HG03432 (cell line): ENCODE measurements around the gene CCDC201.

Experiments
- ATAC-seq: cut with Tn5 transposase; IDR thresholded peaks from one replicate; pipeline ENCODE4 v1.9.1; 2021; ENCODE audit warnings: mild to moderate bottlenecking, moderate library complexity; ENCODE audit not compliant: unreplicated experiment

CCDC201 gene

GRCh38 chr7:45893374-45893995, 20.6 kb upstream of the CCDC201 start:
- ATAC-seq, result no peak

DNA sequence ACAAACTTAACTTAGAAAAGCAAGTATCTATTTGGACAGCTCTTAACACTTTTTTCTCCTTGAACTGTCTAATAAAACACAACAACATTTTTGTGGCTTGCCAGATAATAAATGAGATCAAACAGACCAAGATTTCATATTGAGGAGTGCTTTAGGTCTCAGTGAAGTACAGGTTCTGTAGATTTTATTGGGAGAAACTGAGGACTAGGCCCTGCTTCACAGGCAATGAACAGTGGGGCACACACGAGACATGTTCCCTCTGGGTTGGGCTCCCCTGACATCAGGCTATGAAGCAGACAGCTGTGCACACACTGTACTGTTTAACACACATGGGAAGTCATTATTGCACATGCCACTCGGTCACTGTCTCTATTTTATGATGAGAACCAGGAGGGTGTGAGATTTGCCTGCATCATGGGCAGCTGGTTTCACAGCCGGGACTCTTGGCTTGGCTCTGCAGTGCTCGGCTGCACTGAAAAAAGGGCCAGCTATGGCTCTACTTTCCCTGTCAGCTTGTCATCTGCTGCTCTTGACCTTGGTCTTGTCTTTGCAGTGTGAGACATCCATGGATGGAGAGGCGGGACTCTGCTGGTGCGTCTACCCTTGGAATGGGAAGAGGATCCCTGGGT, 19.6 kb upstream of the CCDC201 start:
- no peak for ATAC-seq

DNA sequence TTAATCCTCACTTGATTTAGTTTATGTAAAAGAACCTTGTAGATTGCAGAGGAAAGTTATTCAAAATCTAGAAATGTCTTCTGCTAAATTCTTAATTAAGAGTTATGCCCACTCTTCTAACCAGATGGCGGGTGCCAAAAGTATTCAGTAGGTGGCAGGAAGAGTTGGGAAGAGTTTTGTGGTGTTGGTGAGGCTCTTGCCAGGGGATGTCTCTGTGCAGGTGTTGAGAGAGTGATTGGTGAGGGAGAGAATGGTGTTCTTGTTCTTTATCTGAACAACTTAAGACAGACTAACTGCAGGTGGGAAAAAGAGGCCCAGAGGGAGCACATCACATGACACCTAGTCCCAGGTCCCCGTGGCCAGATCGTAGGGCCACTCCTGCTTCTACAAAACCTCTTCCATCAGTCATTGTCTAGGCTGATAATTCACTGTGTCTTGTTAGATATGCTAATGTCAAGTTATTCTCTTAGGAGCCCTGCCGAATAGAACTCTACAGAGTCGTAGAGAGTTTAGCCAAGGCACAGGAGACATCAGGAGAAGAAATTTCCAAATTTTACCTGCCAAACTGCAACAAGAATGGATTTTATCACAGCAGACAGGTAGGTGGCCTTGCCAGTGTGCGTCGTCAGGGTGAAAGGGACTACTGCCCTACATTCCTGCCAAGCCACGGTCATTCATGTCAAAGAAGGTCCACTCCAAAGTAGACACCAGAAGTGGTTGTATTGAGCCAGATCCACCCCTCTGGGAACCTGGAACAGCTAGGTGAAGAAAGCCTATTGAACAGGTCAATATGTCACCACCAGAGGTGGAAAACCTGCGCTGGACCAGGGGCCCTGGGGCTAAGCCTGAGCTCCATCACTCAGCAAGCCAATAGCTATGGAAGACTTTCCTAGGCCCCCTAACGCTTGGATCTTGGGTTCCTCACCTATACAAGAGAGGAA, 18.9 kb upstream of the CCDC201 start:
- no peak for ATAC-seq

GRCh38 chr7:45890902-45891461, 18.1 kb upstream of the CCDC201 start:
- no peak for ATAC-seq

DNA sequence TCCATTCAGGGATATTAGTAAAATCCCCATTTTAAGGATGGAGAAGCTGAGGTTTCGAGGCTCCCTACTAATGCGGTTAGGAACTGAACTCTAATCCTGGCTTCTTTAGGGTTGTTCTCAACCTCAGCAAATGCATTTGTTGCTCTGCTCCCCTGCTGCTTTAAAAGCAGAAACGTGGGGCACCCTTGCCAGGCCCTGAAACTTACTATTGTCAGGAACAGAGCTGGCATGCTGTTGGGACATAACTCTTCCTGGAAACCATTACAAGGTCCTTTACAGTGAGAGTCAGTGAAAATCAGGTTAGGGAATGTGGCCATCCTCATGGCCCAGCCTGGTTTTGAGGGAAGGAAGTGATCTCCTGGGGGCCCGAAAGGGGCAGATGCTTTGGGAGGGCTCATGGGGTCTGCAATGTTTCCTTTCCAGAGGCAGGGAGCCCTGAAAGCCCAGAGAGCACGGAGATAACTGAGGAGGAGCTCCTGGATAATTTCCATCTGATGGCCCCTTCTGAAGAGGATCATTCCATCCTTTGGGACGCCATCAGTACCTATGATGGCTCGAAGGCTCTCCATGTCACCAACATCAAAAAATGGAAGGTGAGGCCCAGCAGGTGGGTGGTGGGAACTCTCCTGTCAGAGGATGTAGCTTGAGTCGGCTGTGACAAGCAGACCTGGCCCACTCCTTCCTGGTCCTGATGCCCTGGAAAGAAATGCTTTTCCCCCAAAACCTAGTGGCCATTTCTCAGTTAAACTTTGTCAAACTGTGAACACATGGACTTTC, 17.4 kb upstream of the CCDC201 start:
- no peak for ATAC-seq

GRCh38 chr7:45889367-45890067, 16.6 kb upstream of the CCDC201 start:
- ATAC-seq, result no peak

DNA sequence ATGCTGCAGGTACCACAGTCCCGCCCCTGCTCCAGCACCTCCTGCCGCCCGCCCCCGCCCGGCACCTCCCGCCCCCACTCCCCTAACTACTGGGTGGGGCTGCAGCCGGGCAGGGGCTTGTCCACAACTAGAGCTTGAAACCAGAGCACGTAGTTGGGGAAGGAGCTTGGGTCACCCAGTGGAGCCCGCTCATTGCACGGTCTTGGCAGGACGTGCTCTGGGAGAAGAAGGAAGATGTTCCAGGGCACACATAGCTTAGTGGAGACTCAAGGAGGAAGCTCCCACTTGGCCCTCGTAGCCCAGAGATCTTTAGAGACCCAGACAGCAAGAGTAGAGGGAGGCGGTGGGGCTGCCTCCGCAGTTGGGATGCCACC, 16.1 kb upstream of the CCDC201 start:
- no peak for ATAC-seq

DNA sequence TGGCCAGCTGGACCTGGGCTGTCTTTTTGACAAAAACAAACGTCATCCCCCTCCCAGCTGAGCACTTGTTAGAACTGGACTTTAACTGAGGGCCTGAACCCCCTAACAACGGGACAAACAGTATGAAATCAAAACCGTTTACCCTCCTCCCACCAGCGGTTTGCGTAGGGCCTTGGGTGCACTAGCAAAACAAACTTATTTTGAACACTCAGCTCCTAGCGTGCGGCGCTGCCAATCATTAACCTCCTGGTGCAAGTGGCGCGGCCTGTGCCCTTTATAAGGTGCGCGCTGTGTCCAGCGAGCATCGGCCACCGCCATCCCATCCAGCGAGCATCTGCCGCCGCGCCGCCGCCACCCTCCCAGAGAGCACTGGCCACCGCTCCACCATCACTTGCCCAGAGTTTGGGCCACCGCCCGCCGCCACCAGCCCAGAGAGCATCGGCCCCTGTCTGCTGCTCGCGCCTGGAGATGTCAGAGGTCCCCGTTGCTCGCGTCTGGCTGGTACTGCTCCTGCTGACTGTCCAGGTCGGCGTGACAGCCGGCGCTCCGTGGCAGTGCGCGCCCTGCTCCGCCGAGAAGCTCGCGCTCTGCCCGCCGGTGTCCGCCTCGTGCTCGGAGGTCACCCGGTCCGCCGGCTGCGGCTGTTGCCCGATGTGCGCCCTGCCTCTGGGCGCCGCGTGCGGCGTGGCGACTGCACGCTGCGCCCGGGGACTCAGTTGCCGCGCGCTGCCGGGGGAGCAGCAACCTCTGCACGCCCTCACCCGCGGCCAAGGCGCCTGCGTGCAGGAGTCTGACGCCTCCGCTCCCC, 15.5 kb upstream of the CCDC201 start, which contains the start of gene IGFBP1:
IGFBP1 (plus strand) TSS at position 304 of the 808 bp plus-strand sequence; CDS start at position 469, 165 bp downstream.
- no peak for ATAC-seq

DNA sequence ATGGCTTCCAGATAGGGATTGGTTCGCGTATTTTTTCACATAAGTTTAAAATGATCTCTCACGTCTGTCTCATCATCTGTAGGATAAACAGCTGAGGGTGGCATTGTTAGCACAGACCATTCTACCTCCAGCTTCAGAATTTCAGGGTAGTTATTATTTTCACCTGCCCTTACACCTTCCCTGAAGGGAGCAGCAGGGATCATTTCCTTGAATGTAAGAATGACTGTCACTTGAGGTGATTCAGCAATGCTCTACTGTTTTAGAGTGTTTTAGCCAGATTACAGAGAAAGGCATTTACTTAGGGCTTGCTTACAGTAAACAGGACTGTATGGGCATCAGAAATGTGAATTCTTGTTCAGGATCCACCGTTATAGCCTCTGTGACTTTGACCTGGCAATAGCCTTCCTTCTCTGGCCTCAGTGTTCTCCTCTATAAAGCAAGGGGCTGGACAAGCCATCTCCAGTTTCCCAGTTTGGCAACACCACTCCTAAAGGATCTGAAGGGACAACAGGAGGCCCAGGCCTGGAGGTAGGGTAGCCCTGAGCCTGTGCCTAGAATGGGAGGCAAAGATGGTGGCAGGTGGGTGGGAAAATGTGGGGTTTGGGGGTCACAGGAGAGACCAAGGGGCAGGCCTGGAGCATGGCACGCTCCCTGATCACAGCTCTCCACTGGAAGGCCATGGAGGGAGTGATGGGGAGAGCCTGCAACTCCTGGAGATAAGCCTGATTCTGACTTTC, 14.2 kb upstream of the CCDC201 start:
- no peak for ATAC-seq

GRCh38 chr7:45885264-45885882, 12.5 kb upstream of the CCDC201 start:
- ATAC-seq, result no peak

- no peak for ATAC-seq
Observed at GRCh38 chr7:45884136-45884535, 11.3 kb upstream of the CCDC201 start.

DNA sequence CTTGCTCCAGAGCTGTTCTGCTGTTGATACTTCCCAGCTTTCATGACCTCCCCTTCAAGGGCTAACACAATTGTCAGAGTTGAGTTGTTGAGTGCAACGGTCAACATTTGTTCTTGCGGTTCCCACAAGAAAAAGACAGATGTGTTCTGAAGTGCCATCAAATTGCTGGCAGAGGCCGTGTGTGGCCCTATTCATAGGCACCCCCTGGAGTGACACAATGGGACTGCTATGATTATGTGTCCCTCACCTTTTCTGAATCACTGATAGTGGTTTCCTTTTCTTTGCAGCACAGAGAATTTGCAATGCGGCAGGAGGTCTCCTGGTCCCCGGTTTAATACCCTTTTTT, 9.6 kb upstream of the CCDC201 start:
- no peak for ATAC-seq

DNA sequence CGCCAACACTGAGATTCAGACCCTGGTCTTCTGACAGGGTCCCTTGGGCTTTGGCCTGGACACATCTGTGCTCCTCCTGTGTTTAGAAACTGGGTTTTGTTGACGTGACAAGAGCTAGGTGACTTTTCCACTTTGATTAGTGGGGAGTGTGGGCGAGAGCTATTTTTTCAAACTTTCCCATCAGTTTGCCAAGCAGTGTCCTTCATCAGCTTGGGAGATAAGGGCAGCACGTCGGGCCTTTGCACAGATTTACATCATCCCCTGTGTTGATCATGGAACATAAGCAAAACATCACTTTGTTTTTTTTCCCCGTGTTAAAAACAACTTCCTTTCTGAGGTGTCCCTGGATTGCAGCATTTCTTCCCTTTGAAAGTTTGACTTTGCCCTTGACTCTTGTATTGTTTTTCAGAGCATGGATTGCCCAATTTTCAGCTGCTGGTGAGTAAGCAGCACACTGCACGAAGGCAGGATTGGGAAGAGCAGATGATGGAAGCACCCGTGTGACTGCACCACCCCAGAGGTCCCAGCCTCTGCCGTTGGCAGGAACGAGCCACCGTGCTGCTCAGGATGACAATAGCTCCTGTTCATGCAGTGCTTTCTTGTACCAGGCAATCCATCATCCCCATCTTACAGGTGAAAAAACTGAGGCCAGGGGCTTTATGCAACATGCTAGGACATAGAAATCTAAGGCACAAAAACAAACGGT, 9.0 kb upstream of the CCDC201 start:
- no peak for ATAC-seq

- no peak for ATAC-seq
Observed at GRCh38 chr7:45881280-45881758, 8.4 kb upstream of the CCDC201 start.

GRCh38 chr7:45880433-45880860, 7.6 kb upstream of the CCDC201 start:
- no peak for ATAC-seq

GRCh38 chr7:45878457-45879144, 5.7 kb upstream of the CCDC201 start:
- no peak for ATAC-seq

DNA sequence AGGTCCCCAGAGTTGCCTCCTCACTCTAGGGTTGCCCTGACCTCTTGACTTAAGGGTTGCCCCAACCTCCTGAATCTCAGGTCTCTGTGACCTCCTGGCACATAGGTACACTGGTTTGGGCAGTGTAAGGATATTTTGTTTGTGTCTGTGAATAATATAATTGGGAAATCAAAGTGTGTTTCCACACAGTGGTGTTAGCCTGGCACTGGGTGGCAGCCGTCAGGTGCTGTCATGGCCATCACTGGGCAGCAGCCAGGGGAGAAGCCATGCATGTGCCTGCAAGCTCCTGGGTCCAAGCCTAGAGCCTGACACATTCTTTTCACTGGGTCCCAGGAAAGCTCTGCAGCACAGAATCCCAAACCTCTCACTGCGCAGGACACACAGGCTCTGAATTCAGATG, 3.6 kb upstream of the CCDC201 start:
- no peak for ATAC-seq
